Caco-2 (cell line): ENCODE results near the gene NEK2. TPM values are rescaled to one million over a fixed set of nuclear protein-coding genes. Genes with fewer than 3 reads are reported as not detected.

ENCODE experiments used
- BruUV-seq: library from RNA; stranded (reverse); fragments of 400-500 nt; replicated peaks from 2 replicates; lab custom pipeline; 2021; lab: Mats Ljungman, UMichigan
- CTCF ChIA-PET: fragments of 300-600 bp; sonication (Branson Sonifier 250); formaldehyde crosslinking; loops from one replicate; lab custom pipeline; 2022; ENCODE audit warnings: antibody characterized with exemption; lab: Charles Lee
- POLR2A ChIA-PET: fragments of 300-600 bp; sonication (Branson Sonifier 250); formaldehyde crosslinking; loops from one replicate; lab custom pipeline; 2022; ENCODE audit warnings: antibody characterized with exemption; lab: Charles Lee
- DNase-seq, 2 experiments: peaks; one replicate each; pipeline versions ENCODE4 v3.0.0 to v3.0.0-alpha.2; 2020 to 2022
- H3K27me3 ChIP-seq: replicated peaks from 2 replicates; pipeline ENCODE4 v1.6.0; 2011; ENCODE audit warnings: low read length; ENCODE audit not compliant: control insufficient read depth, insufficient read depth
- H3K36me3 ChIP-seq: 2 replicates; pipeline ENCODE4 v1.5.1; 2011; ENCODE audit warnings: low read length; ENCODE audit not compliant: control insufficient read depth, insufficient read depth
- H3K4me1 ChIP-seq: fragments of 250-450 bp; sonication (Bioruptor Pico); 2 replicates; pipeline ENCODE4 v1.5.1; 2020; ENCODE audit warnings: mild to moderate bottlenecking
- H3K4me3 ChIP-seq: 2 replicates; pipeline ENCODE4 v1.5.1; 2011; ENCODE audit warnings: low read depth, mild to moderate bottlenecking, control low read depth, low read length
- H3K9me3 ChIP-seq: fragments of 250-450 bp; sonication (Bioruptor Pico); 2 replicates; pipeline ENCODE4 v1.5.1; 2020; ENCODE audit warnings: mild to moderate bottlenecking, moderate library complexity
- H3K27ac Mint-ChIP-seq: one replicate; pipeline ENCODE4 v1.8.0; 2022; ENCODE audit warnings: mixed read lengths; ENCODE audit not compliant: unreplicated experiment
- H3K27me3 Mint-ChIP-seq: one replicate; pipeline ENCODE4 v1.8.0; 2022; ENCODE audit warnings: mixed read lengths; ENCODE audit not compliant: insufficient read depth, unreplicated experiment
- H3K36me3 Mint-ChIP-seq: one replicate; pipeline ENCODE4 v1.8.0; 2022; ENCODE audit warnings: mild to moderate bottlenecking, mixed read lengths; ENCODE audit not compliant: insufficient read depth, unreplicated experiment
- H3K4me1 Mint-ChIP-seq: one replicate; pipeline ENCODE4 v1.8.0; 2022; ENCODE audit warnings: low read depth, mixed read lengths; ENCODE audit not compliant: unreplicated experiment
- H3K4me3 Mint-ChIP-seq: one replicate; pipeline ENCODE4 v1.8.0; 2022; ENCODE audit warnings: mild to moderate bottlenecking, moderate library complexity, mixed read lengths; ENCODE audit not compliant: unreplicated experiment
- H3K9me3 Mint-ChIP-seq: one replicate; pipeline ENCODE4 v1.8.0; 2022; ENCODE audit warnings: mixed read lengths; ENCODE audit not compliant: unreplicated experiment
- CTCF ChIP-seq, 2 experiments: fragments of 200-600 bp in 1 of 2; IDR thresholded peaks; 1 replicate in 1 of 2; 2 replicates in 1 of 2; pipeline versions ENCODE4 v1.5.1 to v1.8.0; 2011 to 2022; ENCODE audit warnings: antibody characterized with exemption in 1 of 2, control low read depth in 1 of 2, inconsistent platforms in 1 of 2, low read depth in 1 of 2, low read length in 1 of 2, mild to moderate bottlenecking in 1 of 2, moderate library complexity in 1 of 2; ENCODE audit not compliant: insufficient read depth in 1 of 2, severe bottlenecking in 1 of 2, unreplicated experiment in 1 of 2
- intact Hi-C: fragments of 100-400 bp; cut with micrococcal nuclease; formaldehyde crosslinking; loops from one replicate; pipeline ENCODE4 v1.10.0; 2022; ENCODE audit not compliant: unreplicated experiment
- total RNA-seq: library from RNA; stranded (reverse); gene quantifications from 2 replicates; pipeline ENCODE4 v1.2.3, GENCODE V29; 2022

Gene NEK2
- total RNA-seq, 1 experiment from 2014 or later = 34.7 TPM

GRCh38 chr1:211648980-211649934 is 26.2 kb downstream of the NEK2 start:
- Histone ChIP-seq H3K4me1 (peaks cover 42% of the 10 kb centered on the region), H3K36me3 (no peaks in the 10 kb centered on the region), H3K4me3 (no peak overlapping the region), H3K9me3 (no peaks in the 10 kb centered on the region), H3K27me3 (no peaks in the 10 kb centered on the region)
- intact Hi-C loops = loop anchor here (2.0 kb wide), 1 partner anchor 46 kb away; no protein-coding TSS in a partner anchor
- DNase-seq = peak; percentile 63 to 72
- no peaks in the 10 kb centered on the region for H3K9me3 Mint-ChIP-seq
- H3K27ac Mint-ChIP-seq = peak overlapping the region; percentile 61
- no TSS peak for BruUV-seq
- CTCF ChIA-PET = interaction anchor here (0.9 to 1.5 kb wide), 4 partner anchors 18 to 386 kb away, joined by 3 to 6 read pairs (median 4); partner anchors contain the start of genes DTL, INTS7 and SLC30A1
- H3K4me1 Mint-ChIP-seq = peaks cover 19% of the 10 kb centered on the region
- no peak overlapping the region for H3K4me3 Mint-ChIP-seq
- POLR2A ChIA-PET = interaction anchor here (0.6 to 1.1 kb wide), 2 partner anchors 43 to 134 kb away, joined by 3 read pairs; no protein-coding TSS in a partner anchor
- H3K36me3 Mint-ChIP-seq = no peaks in the 10 kb centered on the region
- H3K27me3 Mint-ChIP-seq = no peaks in the 10 kb centered on the region
- peak; percentile 50 to 63 for TF ChIP-seq CTCF (IDR thresholded peaks at IDR 0.05; ENCODE audit: insufficient read depth in 1 of 2, low read depth in 1 of 2, low read length in 1 of 2, severe bottlenecking in 1 of 2, unreplicated experiment in 1 of 2)

- H3K27ac Mint-ChIP-seq = peak overlapping the region; percentile 61
- no peak for TF ChIP-seq CTCF (IDR thresholded peaks at IDR 0.05; ENCODE audit: insufficient read depth in 1 of 2, low read depth in 1 of 2, low read length in 1 of 2, severe bottlenecking in 1 of 2, unreplicated experiment in 1 of 2)
Measured at GRCh38 chr1:211648336-211648735, 27.1 kb downstream of the NEK2 start.

GRCh38 chr1:211647711-211648121 is 27.7 kb downstream of the NEK2 start:
- intact Hi-C loops = loop anchor here (2.0 kb wide), 1 partner anchor 45 kb away; no protein-coding TSS in a partner anchor
- no peak for DNase-seq
- Histone ChIP-seq H3K9me3 (no peaks in the 10 kb centered on the region), H3K27me3 (no peaks in the 10 kb centered on the region), H3K4me3 (no peak overlapping the region), H3K4me1 (peaks cover 45% of the 10 kb centered on the region), H3K36me3 (no peaks in the 10 kb centered on the region)
- Mint-ChIP-seq H3K27ac (peak overlapping the region; percentile 61), H3K4me3 (no peak overlapping the region), H3K4me1 (peaks cover 22% of the 10 kb centered on the region), H3K9me3 (no peaks in the 10 kb centered on the region), H3K27me3 (no peaks in the 10 kb centered on the region), H3K36me3 (peaks cover 5% of the 10 kb centered on the region)
- POLR2A ChIA-PET = interaction anchor here (1.1 kb wide), 1 partner anchor 41 kb away, joined by 3 read pairs; no protein-coding TSS in a partner anchor
- BruUV-seq = no TSS peak
- CTCF ChIA-PET = interaction anchor here (1.0 to 1.5 kb wide), 4 partner anchors 20 to 388 kb away, joined by 3 to 6 read pairs (median 4); partner anchors contain the start of genes DTL, INTS7 and SLC30A1
- TF ChIP-seq CTCF (IDR thresholded peaks at IDR 0.05; ENCODE audit: insufficient read depth in 1 of 2, low read depth in 1 of 2, low read length in 1 of 2, severe bottlenecking in 1 of 2, unreplicated experiment in 1 of 2) = no peak

More at GRCh38 chr1:211648336-211648735, 27.1 kb downstream of the NEK2 start:
- intact Hi-C loops = loop anchor here (2.0 kb wide), 1 partner anchor 46 kb away; no protein-coding TSS in a partner anchor
- H3K36me3 Mint-ChIP-seq = peaks cover 5% of the 10 kb centered on the region
- H3K4me1 Mint-ChIP-seq = peaks cover 17% of the 10 kb centered on the region
- DNase-seq = peak; percentile 66 to 74
- H3K9me3 Mint-ChIP-seq = no peaks in the 10 kb centered on the region
- H3K27me3 Mint-ChIP-seq = no peaks in the 10 kb centered on the region
- H3K4me3 Mint-ChIP-seq = no peak overlapping the region
- CTCF ChIA-PET = interaction anchor here (0.9 to 1.5 kb wide), 5 partner anchors 19 to 387 kb away, joined by 3 to 6 read pairs (median 4); partner anchors contain the start of genes DTL, INTS7 and SLC30A1
- Histone ChIP-seq H3K4me3 (no peak overlapping the region), H3K4me1 (peaks cover 42% of the 10 kb centered on the region), H3K36me3 (no peaks in the 10 kb centered on the region), H3K9me3 (no peaks in the 10 kb centered on the region), H3K27me3 (no peaks in the 10 kb centered on the region)
- BruUV-seq = no TSS peak
- POLR2A ChIA-PET = interaction anchor here (0.6 to 1.1 kb wide), 2 partner anchors 42 to 160 kb away, joined by 3 read pairs; no protein-coding TSS in a partner anchor
